ENCODE data around the gene CADPS2. TPM values are rescaled to one million over a fixed set of nuclear protein-coding genes. Genes with fewer than 3 reads are reported as not detected.

Gene CADPS2
- total RNA-seq, 1 donor from 2014 or later = 10.1 TPM

GRCh38 chr7:122691569-122692235, 194.6 kb downstream of the CADPS2 start:
- Mint-ChIP-seq H3K27me3 (no peaks in the 10 kb centered on the region), H3K36me3 (peaks cover 6% of the 10 kb centered on the region), H3K4me3 (no peak overlapping the region), H3K4me1 (ENCODE audit: unreplicated experiment) (no peaks in the 10 kb centered on the region), H3K27ac (no peak overlapping the region), H3K9me3 (peaks cover 7% of the 10 kb centered on the region)
- no peak for DNase-seq (ENCODE audit: extremely low spot score, unreplicated experiment)
- TF ChIP-seq CTCF (conservative IDR thresholded peaks at IDR 0.05) = no peak

GRCh38 chr7:122689346-122690109, 196.7 kb downstream of the CADPS2 start:
- no peak overlapping the region for H3K27ac Mint-ChIP-seq
- H3K4me3 Mint-ChIP-seq = no peak overlapping the region
- no peaks in the 10 kb centered on the region for H3K4me1 Mint-ChIP-seq (ENCODE audit: unreplicated experiment)
- peaks cover 7% of the 10 kb centered on the region for H3K9me3 Mint-ChIP-seq
- H3K36me3 Mint-ChIP-seq = peaks cover 6% of the 10 kb centered on the region
- TF ChIP-seq CTCF (conservative IDR thresholded peaks at IDR 0.05) = no peak
- H3K27me3 Mint-ChIP-seq = no peaks in the 10 kb centered on the region
- no peak for DNase-seq (ENCODE audit: extremely low spot score, unreplicated experiment)

GRCh38 chr7:122688400-122688998, 197.8 kb downstream of the CADPS2 start:
- H3K27ac Mint-ChIP-seq = no peak overlapping the region
- peaks cover 6% of the 10 kb centered on the region for H3K36me3 Mint-ChIP-seq
- peaks cover 7% of the 10 kb centered on the region for H3K9me3 Mint-ChIP-seq
- no peaks in the 10 kb centered on the region for H3K4me1 Mint-ChIP-seq (ENCODE audit: unreplicated experiment)
- TF ChIP-seq CTCF (conservative IDR thresholded peaks at IDR 0.05) = no peak
- H3K4me3 Mint-ChIP-seq = no peak overlapping the region
- no peak for DNase-seq (ENCODE audit: extremely low spot score, unreplicated experiment)
- no peaks in the 10 kb centered on the region for H3K27me3 Mint-ChIP-seq

- H3K27ac Mint-ChIP-seq = no peak overlapping the region
- TF ChIP-seq CTCF (conservative IDR thresholded peaks at IDR 0.05) = no peak
- no peaks in the 10 kb centered on the region for H3K9me3 Mint-ChIP-seq
- DNase-seq (ENCODE audit: extremely low spot score, unreplicated experiment) = no peak
- no peaks in the 10 kb centered on the region for H3K36me3 Mint-ChIP-seq
- no peak overlapping the region for H3K4me3 Mint-ChIP-seq
- no peaks in the 10 kb centered on the region for H3K27me3 Mint-ChIP-seq
- no peaks in the 10 kb centered on the region for H3K4me1 Mint-ChIP-seq (ENCODE audit: unreplicated experiment)
These were observed 199.8 kb downstream of the CADPS2 start for GRCh38 chr7:122686360-122686878.

- no peaks in the 10 kb centered on the region for H3K9me3 Mint-ChIP-seq
- peaks cover 2% of the 10 kb centered on the region for H3K4me1 Mint-ChIP-seq (ENCODE audit: unreplicated experiment)
- H3K27me3 Mint-ChIP-seq = no peaks in the 10 kb centered on the region
- no peaks in the 10 kb centered on the region for H3K36me3 Mint-ChIP-seq
- H3K4me3 Mint-ChIP-seq = no peak overlapping the region
- H3K27ac Mint-ChIP-seq = no peak overlapping the region
- no peak for DNase-seq (ENCODE audit: extremely low spot score, unreplicated experiment)
- TF ChIP-seq CTCF (conservative IDR thresholded peaks at IDR 0.05) = no peak
These were observed 201.8 kb downstream of the CADPS2 start for GRCh38 chr7:122684504-122684903.
